ENCODE measurements around the gene ZNF850. TPM values are rescaled to one million over a fixed set of nuclear protein-coding genes. Genes with fewer than 3 reads are reported as not detected.

The ZNF850 gene
- total RNA-seq, 1 donor from 2014 or later = 3.3 TPM

GRCh38 chr19:36686365-36687213 lies 86.0 kb downstream of the ZNF850 start:
- H3K9me3 ChIP-seq = peaks cover 20% of the 10 kb centered on the region
- peak overlapping the region; percentile 84 for H3K4me3 ChIP-seq
- H3K27me3 ChIP-seq (ENCODE audit: low read depth) = no peaks in the 10 kb centered on the region
- TF ChIP-seq CTCF (IDR thresholded peaks at IDR 0.05) = no peak
- peak; percentile 1 to 50 for ATAC-seq
- H3K27ac ChIP-seq = peak overlapping the region; percentile 79
- intact Hi-C loops (cut with DNase I) = no loop called here
- H3K4me1 ChIP-seq = peaks cover 14% of the 10 kb centered on the region
- DNase-seq = peak; percentile 47
- peaks cover 23% of the 10 kb centered on the region for H3K36me3 ChIP-seq

GRCh38 chr19:36685835-36686234 lies 86.8 kb downstream of the ZNF850 start:
- no peak for DNase-seq
- H3K9me3 ChIP-seq = peaks cover 18% of the 10 kb centered on the region
- no peak for ATAC-seq
- H3K4me3 ChIP-seq = no peak overlapping the region
- H3K36me3 ChIP-seq = peaks cover 15% of the 10 kb centered on the region
- H3K4me1 ChIP-seq = peaks cover 14% of the 10 kb centered on the region
- H3K27ac ChIP-seq = no peak overlapping the region
- no peaks in the 10 kb centered on the region for H3K27me3 ChIP-seq (ENCODE audit: low read depth)
- TF ChIP-seq CTCF (IDR thresholded peaks at IDR 0.05) = no peak
- intact Hi-C loops (cut with DNase I) = no loop called here

GRCh38 chr19:36679455-36679854 lies 93.2 kb downstream of the ZNF850 start:
- no peak for TF ChIP-seq CTCF (IDR thresholded peaks at IDR 0.05)
- DNase-seq (no peak), ATAC-seq (no peak)
- Histone ChIP-seq H3K36me3 (peaks cover 25% of the 10 kb centered on the region), H3K9me3 (peaks cover 71% of the 10 kb centered on the region), H3K4me1 (no peaks in the 10 kb centered on the region), H3K27me3 (ENCODE audit: low read depth) (no peaks in the 10 kb centered on the region), H3K4me3 (no peak overlapping the region), H3K27ac (no peak overlapping the region)
- intact Hi-C loops (cut with DNase I) = no loop called here

GRCh38 chr19:36674201-36674600 lies 98.4 kb downstream of the ZNF850 start:
- Histone ChIP-seq H3K9me3 (peaks cover 81% of the 10 kb centered on the region), H3K4me1 (no peaks in the 10 kb centered on the region), H3K27me3 (ENCODE audit: low read depth) (no peaks in the 10 kb centered on the region), H3K4me3 (no peak overlapping the region), H3K36me3 (peaks cover 11% of the 10 kb centered on the region), H3K27ac (no peak overlapping the region)
- DNase-seq (no peak), ATAC-seq (no peak)
- intact Hi-C loops (cut with DNase I) = no loop called here
- TF ChIP-seq CTCF (IDR thresholded peaks at IDR 0.05) = no peak

GRCh38 chr19:36672368-36672767 lies 100.2 kb downstream of the ZNF850 start:
- intact Hi-C loops (cut with DNase I) = no loop called here
- no peak for ATAC-seq
- no peak for DNase-seq
- Histone ChIP-seq H3K4me3 (no peak overlapping the region), H3K27me3 (ENCODE audit: low read depth) (no peaks in the 10 kb centered on the region), H3K36me3 (no peaks in the 10 kb centered on the region), H3K27ac (no peak overlapping the region), H3K9me3 (peaks cover 69% of the 10 kb centered on the region), H3K4me1 (peaks cover 13% of the 10 kb centered on the region)
- no peak for TF ChIP-seq CTCF (IDR thresholded peaks at IDR 0.05)
